Frontal cortex (tissue), 4 donors: ENCODE results near the gene TCAP. TPM values are rescaled to one million over a fixed set of nuclear protein-coding genes. Genes with fewer than 3 reads are reported as not detected.

Experiments used
- DNase-seq, 2 donors: peaks; one replicate each; pipeline ENCODE4 v3.0.0; 2012; ENCODE audit warnings: low spot score in 2 of 2
- FAIRE-seq: peaks from 2 replicates; lab custom pipeline; 2012; peaks lifted over from hg19 to GRCh38; lab: Jason Lieb, UNC
- total RNA-seq: library from RNA; depleted of rRNA; stranded (reverse); fragments of >200 nt; gene quantifications from one replicate; pipeline ENCODE4 v1.2.3, GENCODE V29; 2014
- donor health status: control.
- donor health status: control.
- donor health status: control.

The TCAP gene
- total RNA-seq, 1 donor from 2014 or later: 0.82 TPM

DNA sequence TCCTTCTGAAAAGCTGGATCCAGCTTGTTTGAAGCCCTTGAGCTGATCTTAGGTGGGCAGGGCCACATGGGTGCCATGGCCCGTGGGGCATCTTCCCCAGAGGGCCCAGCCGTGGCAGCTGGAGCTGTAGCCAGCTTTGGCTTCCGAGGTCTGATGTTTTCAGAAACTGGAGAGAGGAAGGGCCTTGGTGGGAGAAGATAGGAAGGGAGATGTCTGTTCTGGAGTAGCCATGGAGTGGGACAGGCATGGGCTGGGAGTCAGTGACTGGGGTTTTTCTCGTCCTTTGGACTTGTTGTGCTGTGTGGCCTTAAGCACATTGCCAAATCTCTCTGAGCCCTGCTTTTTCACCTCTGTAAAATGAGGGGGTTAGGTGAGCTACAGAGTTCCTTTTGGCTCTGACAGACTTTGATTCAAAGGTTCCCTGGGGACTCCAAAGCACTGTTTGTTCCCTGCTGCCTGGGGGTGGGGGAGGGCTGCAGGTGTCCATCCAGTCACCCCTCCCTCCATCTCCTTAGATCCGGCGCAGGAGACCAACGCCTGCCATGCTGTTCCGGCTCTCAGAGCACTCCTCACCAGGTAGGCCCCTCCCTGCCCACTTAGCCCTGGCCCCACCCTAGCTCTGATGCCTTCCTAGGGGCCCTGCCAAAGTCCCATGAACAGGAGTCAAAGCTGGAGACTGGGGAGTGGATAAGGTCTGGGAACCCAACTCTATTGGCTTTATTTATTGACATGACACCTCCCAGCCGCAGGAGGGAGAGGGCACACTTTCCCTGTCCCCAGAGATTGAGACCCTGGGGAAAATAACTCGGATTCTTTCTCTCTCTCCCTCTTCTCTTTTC lies 36.3 kb upstream of the TCAP start:
- FAIRE-seq (no peak), DNase-seq (no peak)

DNA sequence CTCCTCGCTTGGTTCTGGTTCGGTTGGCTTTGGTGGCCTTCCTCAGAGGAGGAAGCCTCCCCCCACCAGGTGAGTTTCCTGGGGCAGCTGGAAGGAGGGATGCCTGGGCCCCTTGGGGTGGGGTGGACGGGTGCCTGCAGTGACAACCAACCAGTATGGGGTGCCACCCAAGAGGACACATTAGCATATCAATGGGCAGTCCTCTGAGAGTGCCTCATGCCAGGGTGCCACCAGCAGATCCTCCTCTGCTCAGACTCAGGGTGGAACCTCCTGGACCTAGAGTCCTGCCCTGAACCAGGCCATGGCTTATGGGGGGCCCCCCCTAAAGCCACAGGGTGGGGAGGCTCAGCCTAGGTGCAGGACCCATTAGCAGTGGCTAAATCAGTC lies 35.7 kb upstream of the TCAP start:
- no peak for FAIRE-seq
- no peak for DNase-seq

DNA sequence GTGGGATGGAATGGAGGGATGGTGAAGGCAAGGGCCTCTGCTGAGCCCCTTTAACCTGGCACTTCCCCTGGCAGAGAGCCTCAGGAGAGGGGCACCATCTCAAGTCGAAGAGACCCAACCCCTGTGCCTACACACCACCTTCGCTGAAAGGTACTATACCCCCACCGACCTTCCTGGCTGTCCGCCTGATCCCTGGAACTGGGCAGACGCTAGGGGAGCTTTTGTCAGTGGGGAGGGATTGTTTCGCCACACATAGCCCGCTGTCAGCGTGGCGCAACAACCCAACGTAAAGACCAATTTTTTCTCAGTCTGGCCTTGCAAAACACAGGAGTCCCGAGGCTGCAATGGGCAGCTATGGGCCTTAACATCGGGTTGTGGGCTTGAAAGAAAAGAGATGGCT lies 35.3 kb upstream of the TCAP start:
- FAIRE-seq (no peak), DNase-seq (no peak)

DNA sequence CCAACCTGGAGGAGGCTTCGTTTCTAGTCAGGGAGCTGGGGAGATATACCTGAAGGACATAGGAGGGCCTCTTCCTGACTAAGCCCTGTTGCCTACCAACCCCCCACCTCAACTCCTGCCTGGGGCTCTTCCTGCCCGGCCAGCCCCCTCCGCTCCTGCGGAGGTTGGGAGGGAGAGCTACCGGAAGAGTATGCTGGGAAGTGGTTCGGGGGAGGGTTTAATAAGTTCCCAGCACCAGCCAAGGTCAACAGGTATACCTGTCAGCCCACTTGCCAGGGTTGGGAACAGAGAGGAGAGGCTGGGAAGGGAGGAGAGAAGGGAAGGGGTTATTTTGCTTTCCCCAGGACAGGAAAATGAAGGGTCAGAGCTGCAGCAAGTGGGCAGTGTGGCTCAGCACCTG lies 33.7 kb upstream of the TCAP start:
- no peak for FAIRE-seq
- DNase-seq: no peak

DNA sequence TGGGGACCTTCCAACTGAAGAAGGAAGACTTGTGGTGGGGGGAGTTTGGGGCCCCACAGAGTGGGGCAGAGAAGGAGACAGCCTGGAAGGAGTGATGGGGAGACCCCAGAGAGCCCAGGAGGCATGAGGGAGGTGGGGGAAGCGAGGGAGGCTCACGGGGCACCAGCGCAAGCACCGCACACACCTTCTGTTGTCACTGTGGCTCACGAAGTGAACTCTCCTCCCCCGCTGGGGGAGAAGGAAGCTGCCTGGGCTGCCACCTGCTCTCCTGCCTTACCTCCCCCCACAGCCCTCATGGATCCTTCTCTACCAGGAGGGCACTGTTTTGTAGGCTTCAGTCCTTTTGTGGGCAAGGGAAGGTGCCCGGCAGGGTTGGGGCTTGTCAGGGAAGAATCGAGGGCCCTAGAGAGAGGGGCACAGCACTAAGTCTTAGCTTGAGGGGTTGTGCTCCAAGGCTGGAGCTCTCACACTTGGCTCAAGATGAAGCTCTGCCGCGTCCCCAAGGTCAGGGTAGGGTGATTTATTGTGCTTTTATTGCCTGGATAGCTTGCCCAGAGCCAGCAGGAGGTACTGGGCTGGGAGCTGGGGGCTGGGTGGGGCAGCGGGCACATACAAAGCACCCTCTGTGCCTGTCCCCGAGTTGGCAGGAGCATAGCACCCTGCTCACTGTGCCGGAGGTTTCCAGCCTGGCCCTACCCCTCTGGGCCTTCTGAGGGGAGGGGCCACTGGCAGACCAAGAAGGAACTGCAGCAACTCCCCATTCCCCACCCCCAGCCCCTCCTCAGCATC lies 32.8 kb upstream of the TCAP start:
- DNase-seq: peak; percentile 70 to 72
- FAIRE-seq: no peak

DNA sequence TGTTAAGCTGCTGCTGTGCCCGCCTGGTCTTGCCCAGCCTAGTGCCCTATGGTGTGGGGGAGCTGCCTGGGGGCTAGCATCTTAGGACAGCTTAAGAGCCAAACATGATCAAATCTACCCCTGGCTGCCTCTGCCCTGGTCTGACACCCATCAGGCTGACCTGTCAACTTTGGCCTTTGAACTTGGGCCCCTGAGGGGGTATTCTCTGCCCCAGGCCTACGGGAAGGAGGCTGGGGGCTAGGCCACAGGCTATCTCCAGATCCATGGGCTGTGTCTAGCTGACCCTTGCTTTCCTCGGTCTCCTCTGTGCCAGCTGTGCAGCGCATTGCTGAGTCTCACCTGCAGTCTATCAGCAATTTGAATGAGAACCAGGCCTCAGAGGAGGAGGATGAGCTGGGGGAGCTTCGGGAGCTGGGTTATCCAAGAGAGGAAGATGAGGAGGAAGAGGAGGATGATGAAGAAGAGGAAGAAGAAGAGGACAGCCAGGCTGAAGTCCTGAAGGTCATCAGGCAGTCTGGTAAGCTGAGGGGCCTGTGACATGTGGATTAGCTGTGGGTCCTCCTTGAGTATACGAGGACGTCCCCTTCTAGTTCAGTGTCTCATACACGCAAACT lies 31.5 kb upstream of the TCAP start:
- no peak for DNase-seq
- no peak for FAIRE-seq

DNA sequence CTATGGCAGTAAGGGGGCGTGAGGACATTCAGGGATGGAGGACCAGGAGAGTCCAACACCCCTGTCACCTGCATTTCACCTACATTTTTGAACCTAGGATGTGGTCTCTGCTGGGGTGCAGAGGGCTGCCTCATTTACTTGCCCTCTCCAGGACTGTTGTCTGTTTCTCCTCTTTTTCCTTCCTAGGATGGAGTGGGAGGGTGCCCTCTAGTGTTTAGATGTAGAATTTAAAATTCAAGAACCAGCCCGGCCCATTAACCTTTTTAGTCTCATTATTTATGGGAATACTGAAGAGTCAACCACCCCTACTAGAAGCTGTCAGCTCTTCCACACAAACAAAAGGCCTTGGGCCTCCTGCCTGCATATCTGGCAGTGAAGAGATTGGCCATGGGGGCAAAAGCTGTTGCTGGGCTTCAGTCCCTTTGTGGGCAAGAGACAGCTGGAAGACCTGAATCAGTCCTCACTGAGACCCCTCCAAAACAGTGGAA lies 30.7 kb upstream of the TCAP start:
- no peak for FAIRE-seq
- peak in 1 of 2 donors; percentile 59 for DNase-seq

DNA sequence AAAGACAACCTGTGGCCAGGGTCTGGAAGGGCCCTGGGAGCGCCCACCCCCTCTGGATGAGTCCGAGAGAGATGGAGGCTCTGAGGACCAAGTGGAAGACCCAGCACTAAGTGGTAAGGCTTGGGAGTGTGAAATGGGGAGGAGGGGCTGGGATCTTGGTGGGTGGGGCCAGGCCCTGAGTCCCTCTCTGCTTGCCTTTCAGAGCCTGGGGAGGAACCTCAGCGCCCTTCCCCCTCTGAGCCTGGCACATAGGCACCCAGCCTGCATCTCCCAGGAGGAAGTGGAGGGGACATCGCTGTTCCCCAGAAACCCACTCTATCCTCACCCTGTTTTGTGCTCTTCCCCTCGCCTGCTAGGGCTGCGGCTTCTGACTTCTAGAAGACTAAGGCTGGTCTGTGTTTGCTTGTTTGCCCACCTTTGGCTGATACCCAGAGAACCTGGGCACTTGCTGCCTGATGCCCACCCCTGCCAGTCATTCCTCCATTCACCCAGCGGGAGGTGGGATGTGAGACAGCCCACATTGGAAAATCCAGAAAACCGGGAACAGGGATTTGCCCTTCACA lies 29.5 kb upstream of the TCAP start:
- FAIRE-seq: no peak
- DNase-seq: no peak

DNA sequence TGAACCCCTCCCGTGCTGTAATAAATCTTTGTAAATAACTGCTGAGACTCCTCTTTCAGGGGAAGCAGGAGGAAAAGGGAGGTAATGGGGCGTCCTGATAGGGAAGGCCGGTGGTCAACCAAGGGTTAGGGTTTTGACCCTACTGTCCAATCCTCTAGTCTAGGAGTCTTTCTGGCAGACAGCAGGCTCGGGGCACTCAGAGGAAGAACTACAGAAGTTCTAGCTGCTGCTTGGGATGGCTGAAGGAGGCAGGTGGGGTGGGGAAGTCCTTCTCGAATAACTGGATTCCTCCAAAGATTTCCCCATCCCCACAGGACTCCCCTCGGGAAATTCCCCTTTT lies 28.6 kb upstream of the TCAP start:
- DNase-seq: no peak
- no peak for FAIRE-seq

DNA sequence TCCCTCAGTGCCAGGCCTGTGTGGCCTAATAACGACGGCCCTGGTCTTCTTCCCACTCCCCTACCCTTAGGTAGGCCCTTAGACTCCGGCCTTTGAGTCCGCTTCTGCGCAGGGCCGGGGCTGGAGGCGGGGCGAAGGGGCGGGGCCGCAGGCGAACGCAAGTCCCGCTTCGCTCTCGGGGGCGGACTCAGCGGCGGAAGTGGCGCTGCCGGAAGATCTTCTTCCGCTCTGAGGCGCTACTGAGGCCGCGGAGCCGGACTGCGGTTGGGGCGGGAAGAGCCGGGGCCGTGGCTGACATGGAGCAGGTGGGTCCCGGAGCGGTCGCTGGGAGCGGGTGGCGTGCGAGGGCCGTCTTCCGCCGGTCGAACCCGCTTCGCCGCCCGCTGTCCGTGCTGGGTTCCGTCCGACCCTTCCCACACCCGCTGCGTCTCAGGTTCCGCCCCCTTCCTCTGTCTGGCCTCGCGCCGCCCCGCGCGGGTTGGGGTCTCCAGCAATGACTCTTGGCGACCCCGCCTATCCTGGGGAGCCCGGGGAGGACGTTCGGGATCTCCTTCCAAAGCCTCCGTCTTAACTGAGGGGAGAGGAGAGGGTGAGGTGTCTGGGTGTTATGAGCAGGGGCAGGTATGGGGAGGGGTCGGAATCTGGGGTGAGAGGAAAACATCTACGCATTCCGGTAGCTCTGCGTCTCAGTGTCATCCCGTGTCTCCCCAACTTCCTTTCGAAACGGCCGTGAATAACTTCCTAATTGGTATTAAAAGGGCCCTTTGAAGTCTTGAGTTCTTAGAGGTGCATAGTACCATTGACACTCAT lies 28.0 kb upstream of the TCAP start, which contains the start of gene STARD3:
STARD3 (plus strand) TSS at position 218 of the 810 bp plus-strand sequence. CDS start 16,388 bp downstream, outside the sequence.
- peak; percentile 91 to 96 for DNase-seq
- no peak for FAIRE-seq

DNA sequence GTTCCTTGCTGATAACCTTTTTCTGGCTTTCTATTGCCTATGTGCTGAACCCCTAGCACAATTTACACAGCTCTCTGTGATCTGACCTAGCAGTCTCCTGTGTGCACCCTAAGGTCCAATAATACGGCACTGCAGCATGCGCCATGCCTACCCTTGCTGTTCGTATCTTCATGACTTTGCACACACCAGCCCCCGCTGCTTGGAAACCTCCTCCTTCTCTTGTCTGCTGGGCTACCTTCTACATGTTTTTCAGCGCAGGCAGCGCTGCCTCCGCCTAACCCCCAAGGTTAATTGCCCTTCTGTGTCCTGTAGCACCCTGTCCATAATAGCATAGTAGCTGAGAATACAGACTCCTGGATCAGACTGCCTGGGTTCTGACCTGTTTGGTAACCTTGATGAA lies 26.8 kb upstream of the TCAP start:
- DNase-seq (no peak), FAIRE-seq (no peak)

DNA sequence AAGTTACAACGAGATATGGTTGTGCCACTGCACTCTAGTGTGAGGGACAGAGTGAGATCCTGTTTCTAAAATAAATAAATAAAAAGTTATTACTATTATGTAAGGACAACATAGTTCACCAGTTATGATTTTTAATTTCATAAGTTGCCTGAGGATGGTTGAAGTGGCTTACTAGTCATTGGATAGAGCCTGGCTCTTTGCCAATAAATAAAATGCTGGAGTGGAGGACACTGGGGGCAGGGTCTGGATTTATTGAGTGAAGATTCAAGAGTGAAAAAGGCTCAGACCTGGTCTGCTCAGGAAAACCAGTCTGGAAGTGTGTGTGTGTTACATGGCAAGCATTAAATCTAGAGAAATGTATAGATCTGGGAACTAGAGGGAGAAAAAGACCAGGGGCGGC lies 26.1 kb upstream of the TCAP start:
- FAIRE-seq (no peak), DNase-seq (no peak)

DNA sequence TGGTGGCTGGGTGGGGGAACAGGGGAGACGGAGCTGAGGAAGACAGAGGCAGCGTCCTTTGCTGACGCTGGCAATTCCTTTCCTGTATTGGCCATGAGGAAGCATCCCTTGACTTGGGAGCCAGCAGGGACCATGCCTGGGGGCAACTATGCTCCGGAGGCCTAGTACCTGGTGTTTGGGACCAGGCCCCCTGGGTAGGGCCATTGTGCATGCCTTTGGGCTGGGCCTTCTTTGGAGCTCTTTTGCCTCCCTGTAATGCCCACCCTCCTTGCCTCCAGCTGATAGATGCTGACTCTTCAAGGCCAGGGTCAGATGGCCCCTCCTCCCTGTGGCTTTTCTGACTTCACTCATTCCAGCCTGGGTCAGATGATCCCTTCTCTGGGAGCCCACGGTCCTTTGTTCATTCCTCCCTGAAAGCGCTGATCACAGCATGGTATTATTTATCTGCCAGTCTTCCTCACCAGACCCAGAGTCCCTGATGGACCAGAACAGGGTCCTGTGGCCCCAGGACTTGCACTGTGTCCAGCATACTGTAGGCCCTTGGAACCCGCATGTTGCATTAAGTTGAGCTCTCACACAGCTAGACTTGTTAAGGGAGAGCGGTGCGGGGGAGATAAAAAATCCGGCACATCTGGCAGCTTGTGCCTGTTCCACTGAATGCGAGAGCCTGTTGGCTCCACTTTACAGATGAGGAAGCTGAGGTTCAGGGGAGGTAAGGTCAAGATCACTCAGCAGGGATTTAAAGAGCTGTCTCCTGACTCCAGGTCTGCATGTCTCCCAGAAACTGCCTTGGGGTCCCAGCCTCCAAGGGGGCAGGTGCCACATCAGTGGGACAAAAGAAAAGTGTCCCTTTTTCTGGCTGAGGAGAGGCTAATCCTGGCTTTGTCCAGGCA lies 25.3 kb upstream of the TCAP start:
- FAIRE-seq: no peak
- DNase-seq: no peak

DNA sequence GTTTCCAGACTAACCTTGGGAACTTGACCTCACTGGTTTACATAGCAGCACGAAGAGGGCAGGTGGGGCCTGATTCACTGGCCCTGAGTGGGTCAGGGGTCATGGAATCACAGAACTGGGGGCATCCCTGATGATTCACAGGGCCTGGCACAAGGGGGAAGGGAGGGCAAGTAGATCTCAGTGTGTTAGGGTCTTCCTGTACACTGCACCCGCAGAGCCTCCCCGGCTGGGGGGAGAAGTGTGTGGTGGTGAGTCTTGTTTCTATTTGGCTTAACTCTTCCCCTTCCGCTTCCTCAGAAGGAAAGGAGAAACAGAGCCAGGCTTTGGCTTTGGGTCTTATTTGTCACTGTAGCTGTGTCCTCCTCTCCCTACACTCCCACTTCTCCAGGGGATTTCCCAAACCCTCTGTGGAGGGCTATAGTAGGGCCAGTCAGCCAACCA lies 24.5 kb upstream of the TCAP start:
- FAIRE-seq (no peak), DNase-seq (no peak)

DNA sequence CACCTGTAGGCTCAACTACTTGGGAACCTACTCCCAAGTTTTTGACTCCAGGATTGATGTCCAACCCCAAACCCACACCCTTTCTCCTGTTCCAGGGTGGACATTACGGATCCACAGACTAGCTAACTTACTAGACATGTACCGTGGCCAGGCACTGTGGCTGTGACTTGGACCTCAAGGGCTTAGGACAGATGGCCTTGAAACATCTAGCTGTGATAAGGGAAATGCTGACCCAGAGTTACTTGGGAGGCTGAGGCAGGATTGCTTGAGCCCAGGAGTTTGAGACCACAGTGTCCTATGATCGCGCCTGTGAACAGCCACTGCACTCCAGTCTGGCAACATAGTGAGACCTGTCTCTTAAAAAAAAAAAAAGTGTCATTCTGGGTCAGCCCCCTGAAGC lies 24.1 kb upstream of the TCAP start:
- no peak for DNase-seq
- no peak for FAIRE-seq

DNA sequence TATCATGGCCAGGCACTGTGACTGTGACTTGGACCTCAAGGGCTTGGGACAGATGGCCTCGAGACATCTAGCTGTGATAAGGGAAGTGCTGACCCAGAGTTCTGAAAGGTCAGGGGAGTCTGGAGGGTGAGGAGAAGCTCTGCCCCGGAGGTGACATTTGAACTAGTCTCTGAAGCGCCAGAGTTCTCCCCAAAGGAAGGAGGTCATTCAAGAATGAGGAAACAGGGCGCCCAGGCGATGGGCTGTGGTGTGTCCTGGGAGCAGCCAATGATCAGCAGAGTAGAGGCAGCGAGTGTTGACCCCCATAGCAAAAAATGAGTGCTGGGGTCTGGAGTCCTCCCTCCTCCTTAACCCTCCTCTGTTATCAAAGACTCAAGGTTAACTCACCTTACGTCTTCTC lies 23.3 kb upstream of the TCAP start:
- FAIRE-seq (no peak), DNase-seq (no peak)

DNA sequence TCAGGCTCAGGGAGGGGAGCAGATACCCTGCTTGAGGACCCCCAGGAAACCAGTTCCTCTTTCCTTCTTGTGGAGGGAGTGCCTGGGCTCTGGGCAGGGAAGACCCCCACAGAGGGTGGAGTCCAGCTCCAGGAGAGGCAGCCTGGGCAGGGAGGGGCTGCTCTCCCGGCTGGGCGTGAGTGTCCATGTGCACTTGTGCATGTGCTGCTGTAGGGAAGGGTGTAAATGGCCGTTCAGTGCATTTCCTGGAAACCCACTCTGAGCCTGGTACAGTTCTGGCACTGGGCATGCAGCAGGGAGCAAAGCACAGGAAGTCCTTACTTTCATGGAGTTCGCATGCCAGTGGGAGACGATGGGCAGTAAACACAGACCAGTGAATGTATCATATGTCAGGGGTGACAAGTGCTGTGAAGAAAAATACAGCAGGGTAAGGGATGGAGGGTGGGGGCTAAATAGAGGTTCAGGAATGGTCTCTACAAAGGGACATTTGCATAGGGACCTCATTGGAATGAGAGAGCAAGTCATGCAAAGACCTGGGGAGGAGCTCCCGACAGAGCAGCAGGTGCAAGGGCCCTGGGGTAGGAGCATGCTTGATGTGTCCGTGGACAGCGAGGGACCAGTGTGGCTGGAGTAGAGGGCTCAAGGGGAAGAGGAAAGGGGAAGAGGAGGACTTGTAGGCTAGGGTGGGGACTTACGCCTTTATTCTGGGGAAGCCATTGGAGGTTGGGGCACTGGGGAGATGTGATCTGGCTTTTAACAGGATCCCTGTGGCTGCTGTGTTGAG lies 22.7 kb upstream of the TCAP start:
- no peak for DNase-seq
- FAIRE-seq: no peak

DNA sequence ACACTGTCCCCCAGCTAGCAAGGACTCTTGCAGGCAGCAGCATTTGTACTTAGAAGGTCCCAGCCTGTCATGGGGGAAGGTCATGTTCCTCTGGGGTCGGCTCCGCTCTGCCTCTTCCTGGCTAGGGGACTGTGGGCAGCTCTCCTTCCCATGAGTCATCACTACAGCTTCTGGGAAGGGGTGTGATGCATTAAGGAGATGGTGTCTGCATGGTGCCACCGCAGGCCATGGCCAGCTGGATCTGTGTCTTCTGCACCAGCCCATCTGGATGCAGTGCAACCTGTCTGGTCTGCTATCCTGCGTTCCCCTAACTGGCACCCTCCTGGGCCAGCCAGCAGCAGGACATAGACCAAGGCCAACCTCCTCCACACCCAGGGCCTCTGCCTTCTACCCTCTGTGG lies 21.9 kb upstream of the TCAP start:
- no peak for DNase-seq
- FAIRE-seq: no peak
